NCI-H526 (cell line): ENCODE data around the gene SLCO2A1.

Source experiments
- DNase-seq, 2 experiments: peaks; one replicate each; lab custom pipeline; 2025; lab: John Stamatoyannopoulos, UW

Gene SLCO2A1

GRCh38 chr3:133999891-134000685, 29.6 kb downstream of the SLCO2A1 start:
- no peak for DNase-seq

DNA sequence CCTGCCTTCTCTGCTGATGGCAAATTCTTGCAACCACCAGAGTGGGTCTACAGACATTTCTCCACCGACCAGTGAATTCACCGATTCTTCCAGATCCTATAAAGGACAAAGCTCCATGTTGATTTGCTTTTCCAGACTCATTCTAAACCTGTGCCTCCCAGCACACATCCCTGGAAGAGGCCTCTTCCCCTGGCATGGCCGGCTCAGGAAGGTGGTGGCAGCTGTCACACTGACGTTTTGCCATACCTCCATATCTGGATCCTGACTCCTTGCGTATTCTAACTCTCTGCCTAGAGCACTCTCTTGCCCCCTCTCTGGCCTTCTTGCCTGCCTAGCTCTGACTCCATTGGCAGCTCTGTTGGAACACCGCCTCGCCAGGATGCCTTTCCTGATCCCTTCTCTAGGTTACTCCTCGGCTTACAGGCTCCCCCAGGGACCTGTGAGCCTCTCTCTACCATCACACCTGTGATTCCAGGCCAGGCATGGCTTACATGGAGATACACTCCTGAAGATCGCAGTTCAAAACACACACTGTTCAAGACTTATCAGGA, 31.0 kb downstream of the SLCO2A1 start:
- DNase-seq, result no peak

DNA sequence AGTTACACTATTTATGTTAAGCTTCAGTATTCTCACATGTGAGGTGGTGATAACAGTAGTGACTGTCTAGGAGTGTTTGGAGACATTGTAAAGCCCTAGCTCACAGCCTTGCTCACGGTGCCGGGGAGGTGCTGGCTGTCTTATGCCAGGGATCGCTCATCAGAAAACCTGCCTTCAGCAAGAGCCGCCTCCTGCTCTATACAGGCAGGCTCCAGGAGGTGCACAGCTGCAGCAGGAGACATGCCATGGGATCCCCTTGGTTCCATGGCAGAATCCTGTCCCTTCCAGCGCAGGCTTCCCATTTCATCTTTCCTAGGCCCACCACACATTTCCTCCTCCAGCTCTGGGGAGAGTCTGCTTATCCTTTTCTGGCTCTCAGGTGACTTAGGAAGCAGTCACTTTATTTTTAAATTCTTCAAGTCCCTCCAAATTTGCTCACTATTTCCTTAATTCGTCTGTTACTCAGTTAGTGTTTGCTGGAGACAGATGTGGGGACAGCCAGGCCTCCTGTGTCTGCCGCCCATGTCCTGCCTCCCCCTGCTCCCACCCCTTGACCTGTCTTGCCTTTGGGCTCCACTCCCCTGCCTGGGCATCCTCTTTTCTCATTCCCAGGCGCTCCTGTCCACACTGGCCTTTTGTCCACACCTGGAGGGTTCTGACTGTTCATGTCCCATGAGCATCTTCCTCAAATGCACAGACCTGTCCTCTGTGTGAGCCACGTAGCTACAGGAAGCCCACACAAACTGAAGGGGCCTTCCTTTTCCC, 31.7 kb downstream of the SLCO2A1 start:
- no peak for DNase-seq

DNA sequence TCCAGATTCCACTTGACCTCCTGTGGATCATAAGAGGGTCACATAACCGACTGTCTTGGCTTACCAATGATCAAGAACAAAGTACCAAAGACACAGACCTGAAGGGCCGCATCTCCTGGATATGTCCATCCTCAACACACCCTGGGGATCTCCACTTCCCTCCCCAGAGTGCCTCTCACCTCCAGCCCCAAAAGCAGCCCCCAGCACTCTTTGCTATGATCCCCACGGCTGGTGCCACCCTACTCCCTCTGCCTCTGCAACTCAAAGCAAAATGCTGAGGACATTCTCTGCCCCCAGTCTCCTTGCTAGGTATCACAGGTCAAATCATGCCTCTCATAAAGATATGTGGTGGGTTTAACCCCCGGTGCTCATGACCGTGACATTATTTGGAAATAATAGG, 32.7 kb downstream of the SLCO2A1 start:
- DNase-seq, result no peak

DNA sequence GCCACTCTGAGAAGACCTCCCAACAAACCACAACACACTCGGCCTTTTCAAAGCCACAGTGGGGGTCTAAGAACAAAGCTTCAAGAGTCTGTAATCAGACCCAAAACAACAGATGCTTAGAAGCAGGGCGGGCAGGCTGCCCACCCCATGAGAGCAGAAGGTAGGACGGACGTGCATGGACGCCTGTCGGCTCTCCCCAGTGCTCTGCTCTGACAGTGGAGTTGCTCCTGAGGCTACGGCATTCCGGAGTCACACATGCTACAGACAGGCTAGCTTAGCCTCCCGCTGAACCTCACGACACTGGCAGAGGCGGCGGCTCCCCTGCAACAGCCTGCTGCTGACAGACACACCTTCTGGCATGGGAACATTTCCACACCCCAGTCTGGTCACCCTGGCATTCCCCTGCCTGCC, 33.5 kb downstream of the SLCO2A1 start:
- no peak for DNase-seq

DNA sequence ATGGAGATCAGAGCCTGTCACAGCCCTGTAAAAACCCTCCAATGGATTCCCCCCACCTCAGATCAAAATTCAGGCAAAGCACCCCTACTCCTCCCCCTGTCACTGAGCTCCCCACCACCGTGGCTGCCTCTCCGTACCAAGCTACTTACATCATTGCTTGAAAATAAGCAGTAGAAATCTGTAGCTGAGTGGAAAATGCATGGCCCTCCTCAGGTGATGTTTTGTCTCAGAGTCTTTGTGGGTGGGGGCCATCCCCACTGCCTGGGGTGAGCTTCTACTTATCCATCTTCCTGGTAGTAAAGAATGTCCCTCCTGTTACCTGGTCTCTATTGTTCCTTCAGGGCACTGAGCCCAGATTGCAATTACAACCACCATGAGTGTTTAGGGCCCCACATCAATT, 34.5 kb downstream of the SLCO2A1 start:
- no peak for DNase-seq

- no peak for DNase-seq
Measured at GRCh38 chr3:133994166-133994890, 35.4 kb downstream of the SLCO2A1 start.

DNA sequence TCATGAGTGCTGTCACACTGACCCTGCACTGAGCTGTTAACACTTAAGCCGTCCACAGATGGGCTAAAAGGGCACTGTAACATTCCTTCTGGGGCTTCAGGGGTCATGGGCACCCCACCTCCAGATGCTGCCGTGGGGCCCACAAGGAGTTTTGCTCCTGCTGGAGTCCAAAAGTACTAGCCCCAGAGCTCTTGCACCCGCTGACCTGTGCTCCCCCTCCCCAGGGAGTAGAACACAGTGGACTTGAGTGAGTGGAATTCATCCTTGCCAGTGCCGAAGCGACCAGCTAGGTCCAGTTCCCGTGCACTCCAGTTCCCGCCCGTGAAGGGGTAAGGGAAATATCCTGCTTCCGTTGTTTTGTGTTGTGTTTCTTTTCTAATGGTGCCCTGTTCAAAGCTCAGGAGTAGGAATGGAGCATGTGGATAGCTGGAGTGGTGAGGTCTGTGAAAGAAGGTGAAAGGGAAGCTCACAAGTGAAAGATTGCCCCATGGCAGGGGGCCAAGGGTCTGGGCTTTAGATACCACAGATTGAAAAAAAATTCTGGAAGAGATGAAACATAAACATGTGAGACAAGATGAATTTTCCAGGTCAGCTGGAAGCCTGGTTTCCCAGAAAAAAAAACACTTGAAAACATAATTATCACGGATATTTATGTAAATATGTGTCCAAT, 36.6 kb downstream of the SLCO2A1 start:
- no peak for DNase-seq

DNA sequence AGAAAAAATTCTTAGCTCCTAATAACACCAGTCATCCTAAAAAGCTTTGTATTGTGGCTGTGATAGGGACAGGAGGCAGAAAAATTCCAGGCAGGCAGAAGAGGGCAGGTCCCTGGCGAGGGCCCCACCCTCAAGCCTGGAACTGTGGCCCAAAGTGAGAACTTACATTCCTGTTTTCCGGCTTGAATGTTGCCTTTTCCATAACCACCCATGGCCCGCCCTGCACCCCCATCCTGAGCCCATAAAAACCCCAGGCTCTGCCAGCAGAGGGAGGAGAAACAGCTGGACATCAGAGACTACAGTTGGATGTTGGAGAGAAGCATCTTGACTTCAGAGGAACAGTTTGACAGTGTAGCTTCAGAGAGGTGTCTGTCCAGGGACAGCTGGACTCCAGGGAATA, 37.3 kb downstream of the SLCO2A1 start:
- DNase-seq, result no peak

DNA sequence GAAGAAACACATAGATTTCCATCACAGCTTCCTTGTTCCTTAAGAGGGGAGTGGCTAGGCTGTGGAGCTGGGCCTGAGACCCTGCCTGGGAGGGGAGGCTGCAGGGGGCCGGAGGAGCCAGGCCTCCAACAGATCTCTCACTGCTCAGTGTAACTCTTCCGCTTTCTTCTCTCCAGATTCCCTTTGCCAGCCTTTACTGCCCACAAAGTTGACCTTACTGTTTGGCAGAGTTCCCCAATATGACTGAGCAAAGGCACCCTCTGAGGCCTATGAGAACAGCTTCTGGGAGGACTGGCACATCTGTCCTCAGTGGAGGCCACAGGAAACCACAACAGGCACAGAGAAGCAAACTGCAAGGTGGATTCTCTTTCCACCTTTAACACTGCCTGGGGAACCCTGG, 38.1 kb downstream of the SLCO2A1 start:
- no peak for DNase-seq

GRCh38 chr3:133991209-133991608, 38.5 kb downstream of the SLCO2A1 start:
- DNase-seq, result no peak

DNA sequence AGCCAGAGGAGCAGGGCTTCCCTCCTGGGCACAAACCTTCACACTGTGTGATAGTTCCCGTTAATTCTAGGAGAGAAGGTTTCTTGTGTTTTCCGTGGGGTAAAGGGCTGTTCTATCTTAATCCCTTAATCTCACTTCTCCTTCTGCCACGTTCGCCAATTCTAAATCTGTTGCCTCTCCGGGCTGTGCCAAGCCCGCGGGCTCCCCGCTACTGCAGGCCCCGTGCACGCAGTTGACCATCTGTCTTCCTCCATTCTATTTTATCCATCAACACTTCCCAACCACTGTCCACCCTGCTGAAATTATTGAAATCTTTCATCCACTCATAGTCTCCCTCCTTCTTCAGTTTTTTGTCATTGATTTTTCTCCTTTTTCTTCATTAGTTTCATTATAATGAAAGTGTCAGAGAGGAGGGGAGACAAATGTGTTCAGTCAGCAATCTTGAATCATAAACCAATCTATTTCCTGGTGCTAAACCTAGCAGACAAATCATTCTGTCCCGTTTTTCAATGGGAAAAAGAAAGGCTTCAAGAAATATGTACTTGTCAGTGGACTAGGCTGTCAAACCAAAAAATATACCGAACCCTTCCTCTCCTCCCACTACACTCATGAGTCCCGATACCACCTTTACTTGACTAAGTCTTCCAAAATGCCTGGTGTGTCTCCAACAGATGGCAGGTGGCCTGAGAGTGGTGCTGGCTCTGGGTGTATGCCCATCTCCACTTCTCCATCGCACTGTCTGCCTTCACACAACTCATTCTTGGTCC, 39.6 kb downstream of the SLCO2A1 start:
- no peak for DNase-seq

DNA sequence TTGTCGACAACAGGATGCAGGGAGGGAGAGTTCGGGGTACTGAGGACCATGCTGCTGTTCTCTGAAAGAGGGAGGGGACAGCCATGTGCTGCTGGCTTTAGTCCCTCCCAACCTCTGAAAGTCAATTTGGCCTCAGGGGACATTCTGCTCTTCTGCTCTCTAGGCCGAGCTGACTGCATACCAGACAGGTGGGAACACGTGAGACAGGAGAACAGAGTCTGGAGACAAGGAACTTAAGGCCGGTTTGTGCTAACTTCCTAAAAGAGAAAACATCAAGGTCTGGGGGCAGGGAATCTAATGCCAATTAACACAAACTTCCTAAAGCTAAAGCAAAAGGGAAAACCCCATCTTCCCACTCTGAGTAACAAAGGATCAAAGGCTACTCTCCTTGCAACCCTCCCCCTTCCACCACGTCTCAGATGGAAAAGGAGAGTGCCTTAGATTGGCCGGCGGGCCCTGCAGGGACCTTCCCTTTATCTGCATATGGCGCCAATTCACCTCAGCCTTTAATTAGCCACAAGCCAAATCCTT, 41.0 kb downstream of the SLCO2A1 start:
- DNase-seq, result no peak

GRCh38 chr3:133987948-133988484, 41.7 kb downstream of the SLCO2A1 start:
- no peak for DNase-seq

- DNase-seq, result no peak
Measured at GRCh38 chr3:133987136-133987535, 42.6 kb downstream of the SLCO2A1 start.

DNA sequence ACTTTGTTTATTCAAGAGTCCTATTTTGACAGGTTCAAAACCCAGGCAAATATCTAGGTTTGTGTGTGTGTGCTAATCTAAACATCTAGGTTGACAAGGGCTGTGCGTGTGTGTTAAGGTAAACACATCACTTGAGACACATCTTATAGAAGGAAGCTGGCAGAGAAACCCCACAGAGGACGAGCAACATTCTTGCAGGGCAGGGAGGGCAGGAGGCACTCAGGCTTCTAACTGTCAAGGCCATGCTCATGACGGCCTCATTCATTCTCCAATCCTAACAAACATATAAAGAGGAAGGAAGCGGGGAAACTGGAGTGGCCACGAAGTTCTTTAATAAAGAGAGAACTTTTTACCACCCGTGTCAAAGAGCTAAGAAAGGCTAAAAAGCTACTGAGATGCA, 43.4 kb downstream of the SLCO2A1 start:
- DNase-seq, result no peak

DNA sequence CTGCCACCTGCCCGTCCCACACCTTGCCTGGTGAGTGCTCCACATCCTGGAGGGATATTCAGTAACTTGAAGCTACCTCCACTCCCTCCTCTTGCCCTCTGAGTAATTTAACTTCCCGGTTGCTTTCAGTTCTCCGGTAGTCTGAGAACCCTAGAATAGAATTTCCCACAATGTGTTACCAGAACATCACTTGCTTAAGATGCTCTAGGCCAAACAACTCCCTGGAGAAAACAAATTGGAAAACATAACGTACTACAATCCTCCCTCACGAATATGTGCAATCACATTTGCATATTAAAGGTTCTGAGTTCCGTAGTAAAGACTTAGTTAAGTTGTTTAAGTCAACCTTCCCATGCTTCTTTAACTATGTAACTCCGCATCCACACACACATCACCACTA, 44.8 kb downstream of the SLCO2A1 start:
- DNase-seq, result no peak

DNA sequence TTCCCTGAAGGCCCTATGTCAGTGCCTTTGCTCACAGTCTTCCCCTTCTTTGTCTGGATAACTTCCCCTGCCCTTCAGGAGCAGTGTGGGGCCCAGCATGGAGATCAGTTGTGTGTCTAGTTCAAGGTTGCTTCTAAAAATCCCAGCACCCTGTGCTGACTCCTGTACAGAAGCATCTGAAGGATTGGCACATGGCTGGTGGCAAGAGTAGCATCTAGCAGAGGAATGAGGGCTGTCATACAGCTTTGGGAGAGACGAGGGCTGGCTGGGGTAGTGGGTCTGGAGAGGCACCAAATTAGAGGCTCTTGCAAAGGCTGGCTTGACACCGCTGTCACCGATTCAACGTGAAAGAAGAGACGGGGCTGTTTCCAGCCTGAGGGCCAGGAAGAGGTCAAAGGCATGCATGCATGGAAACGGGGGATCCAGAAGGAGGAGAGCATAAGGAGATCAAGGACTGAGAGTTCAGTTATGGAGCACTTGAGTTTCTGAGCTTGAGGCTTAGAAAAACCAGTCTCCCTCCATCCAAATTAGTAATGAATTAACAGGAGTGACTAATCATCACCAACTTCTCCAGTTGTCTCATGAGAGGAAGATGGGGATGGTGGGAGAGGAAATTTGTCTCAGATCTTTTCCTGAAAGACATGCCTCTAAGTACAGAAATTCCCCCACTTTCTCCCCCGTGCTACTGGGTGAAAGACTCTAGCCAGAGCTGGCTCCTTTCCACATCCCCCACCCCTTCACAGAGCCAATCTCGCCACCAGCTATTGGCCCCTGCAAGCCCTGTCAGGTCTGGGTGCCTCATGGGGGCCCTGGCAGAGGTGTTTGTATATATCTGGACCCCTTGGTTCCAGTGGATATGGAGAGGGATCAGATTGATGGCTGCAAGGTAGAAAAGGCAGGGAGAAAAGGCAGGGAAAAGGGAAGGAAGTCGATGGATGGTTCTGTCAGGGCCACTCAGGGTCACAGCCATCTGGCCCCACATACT, 45.9 kb downstream of the SLCO2A1 start:
- DNase-seq, result no peak

DNA sequence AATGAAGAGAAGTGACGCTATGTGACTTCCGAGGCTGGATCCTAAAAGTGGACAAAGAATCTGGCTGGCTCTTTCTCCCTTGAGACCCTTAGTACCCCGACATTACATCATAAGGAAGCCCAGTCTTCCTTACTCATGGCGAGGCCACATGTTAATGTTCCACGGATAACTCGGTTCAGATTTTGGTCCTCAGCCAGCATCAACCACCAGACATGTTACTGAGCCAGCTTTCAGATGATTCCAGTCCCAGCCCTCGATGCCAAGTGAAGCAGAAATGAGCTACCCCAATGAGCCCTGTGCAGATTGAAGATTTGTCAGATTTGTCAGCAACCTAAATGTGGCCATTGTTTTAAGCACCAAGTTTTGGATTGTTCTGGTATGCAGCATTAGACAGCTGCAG, 46.6 kb downstream of the SLCO2A1 start:
- DNase-seq, result no peak
